Activated naive CD4-positive, alpha-beta T cell treated with anti-CD3 and anti-CD28 coated beads, Interleukin-2, amount 50 U/mL, for 24 hours (primary cell): Measurements from ENCODE around the gene CFAP100.

Experiments
- H3K27ac Mint-ChIP-seq: one replicate; pipeline ENCODE4 v1.8.0; 2021; ENCODE audit warnings: mild to moderate bottlenecking, mixed read lengths
- H3K27me3 Mint-ChIP-seq: one replicate; pipeline ENCODE4 v1.8.0; 2021; ENCODE audit warnings: mixed read lengths
- H3K36me3 Mint-ChIP-seq: one replicate; pipeline ENCODE4 v1.8.0; 2021; ENCODE audit warnings: mixed read lengths
- H3K4me1 Mint-ChIP-seq: one replicate; pipeline ENCODE4 v1.8.0; 2021; ENCODE audit warnings: mixed read lengths
- H3K4me3 Mint-ChIP-seq: one replicate; pipeline ENCODE4 v1.8.0; 2021; ENCODE audit warnings: mild to moderate bottlenecking, mixed read lengths
- H3K9me3 Mint-ChIP-seq: one replicate; pipeline ENCODE4 v1.8.0; 2021; ENCODE audit warnings: mixed read lengths

Gene CFAP100

GRCh38 chr3:126446791-126447190, 52.1 kb downstream of the CFAP100 start:
- Mint-ChIP-seq H3K27me3 (no peaks in the 10 kb centered on the region), H3K9me3 (no peaks in the 10 kb centered on the region), H3K4me1 (peaks cover 4% of the 10 kb centered on the region), H3K36me3 (peaks cover 4% of the 10 kb centered on the region), H3K4me3 (no peak overlapping the region), H3K27ac (no peak overlapping the region)

- Mint-ChIP-seq H3K4me3 (no peak overlapping the region), H3K36me3 (peaks cover 4% of the 10 kb centered on the region), H3K27ac (no peak overlapping the region), H3K27me3 (no peaks in the 10 kb centered on the region), H3K4me1 (peaks cover 4% of the 10 kb centered on the region), H3K9me3 (no peaks in the 10 kb centered on the region)
Observed at GRCh38 chr3:126447456-126448106, 52.9 kb downstream of the CFAP100 start.

- Mint-ChIP-seq H3K4me3 (no peak overlapping the region), H3K27me3 (no peaks in the 10 kb centered on the region), H3K36me3 (peaks cover 4% of the 10 kb centered on the region), H3K4me1 (peaks cover 4% of the 10 kb centered on the region), H3K27ac (no peak overlapping the region), H3K9me3 (no peaks in the 10 kb centered on the region)
Observed at GRCh38 chr3:126448136-126448892, 53.6 kb downstream of the CFAP100 start.

GRCh38 chr3:126448893-126449180, 54.1 kb downstream of the CFAP100 start:
- Mint-ChIP-seq H3K36me3 (peaks cover 4% of the 10 kb centered on the region), H3K27me3 (no peaks in the 10 kb centered on the region), H3K9me3 (no peaks in the 10 kb centered on the region), H3K27ac (no peak overlapping the region), H3K4me1 (peaks cover 4% of the 10 kb centered on the region), H3K4me3 (no peak overlapping the region)

- Mint-ChIP-seq H3K27me3 (no peaks in the 10 kb centered on the region), H3K9me3 (no peaks in the 10 kb centered on the region), H3K36me3 (peaks cover 5% of the 10 kb centered on the region), H3K4me1 (peaks cover 8% of the 10 kb centered on the region), H3K27ac (no peak overlapping the region), H3K4me3 (no peak overlapping the region)
Observed at GRCh38 chr3:126449621-126450051, 54.9 kb downstream of the CFAP100 start.

- H3K4me1 Mint-ChIP-seq: peaks cover 11% of the 10 kb centered on the region
- peaks cover 6% of the 10 kb centered on the region for H3K36me3 Mint-ChIP-seq
- H3K4me3 Mint-ChIP-seq: no peak overlapping the region
- H3K27ac Mint-ChIP-seq: no peak overlapping the region
- no peaks in the 10 kb centered on the region for H3K27me3 Mint-ChIP-seq
- H3K9me3 Mint-ChIP-seq: no peaks in the 10 kb centered on the region
Observed at GRCh38 chr3:126450219-126450618, 55.5 kb downstream of the CFAP100 start.

- Mint-ChIP-seq H3K36me3 (peaks cover 6% of the 10 kb centered on the region), H3K9me3 (no peaks in the 10 kb centered on the region), H3K27me3 (no peaks in the 10 kb centered on the region), H3K4me1 (peaks cover 14% of the 10 kb centered on the region), H3K27ac (peak overlapping the region; percentile 23), H3K4me3 (no peak overlapping the region)
Observed at GRCh38 chr3:126450744-126451143, 56.0 kb downstream of the CFAP100 start.

GRCh38 chr3:126451511-126451910, 56.8 kb downstream of the CFAP100 start:
- H3K9me3 Mint-ChIP-seq: no peaks in the 10 kb centered on the region
- peaks cover 7% of the 10 kb centered on the region for H3K36me3 Mint-ChIP-seq
- H3K4me3 Mint-ChIP-seq: no peak overlapping the region
- no peaks in the 10 kb centered on the region for H3K27me3 Mint-ChIP-seq
- H3K4me1 Mint-ChIP-seq: peaks cover 15% of the 10 kb centered on the region
- no peak overlapping the region for H3K27ac Mint-ChIP-seq

GRCh38 chr3:126452213-126452612, 57.5 kb downstream of the CFAP100 start:
- Mint-ChIP-seq H3K27ac (no peak overlapping the region), H3K36me3 (peaks cover 8% of the 10 kb centered on the region), H3K27me3 (no peaks in the 10 kb centered on the region), H3K4me1 (peaks cover 18% of the 10 kb centered on the region), H3K4me3 (no peak overlapping the region), H3K9me3 (no peaks in the 10 kb centered on the region)

GRCh38 chr3:126454025-126454424, 59.3 kb downstream of the CFAP100 start:
- H3K27me3 Mint-ChIP-seq: no peaks in the 10 kb centered on the region
- H3K27ac Mint-ChIP-seq: no peak overlapping the region
- no peak overlapping the region for H3K4me3 Mint-ChIP-seq
- H3K4me1 Mint-ChIP-seq: peaks cover 22% of the 10 kb centered on the region
- H3K9me3 Mint-ChIP-seq: no peaks in the 10 kb centered on the region
- H3K36me3 Mint-ChIP-seq: peaks cover 8% of the 10 kb centered on the region

- Mint-ChIP-seq H3K27me3 (no peaks in the 10 kb centered on the region), H3K9me3 (no peaks in the 10 kb centered on the region), H3K27ac (no peak overlapping the region), H3K4me3 (no peak overlapping the region), H3K4me1 (peaks cover 22% of the 10 kb centered on the region), H3K36me3 (peaks cover 8% of the 10 kb centered on the region)
Observed at GRCh38 chr3:126454437-126455198, 59.9 kb downstream of the CFAP100 start.

GRCh38 chr3:126456211-126456610, 61.5 kb downstream of the CFAP100 start:
- no peak overlapping the region for H3K27ac Mint-ChIP-seq

GRCh38 chr3:126456766-126457388, 62.2 kb downstream of the CFAP100 start:
- peaks cover 22% of the 10 kb centered on the region for H3K4me1 Mint-ChIP-seq
- H3K4me3 Mint-ChIP-seq: no peak overlapping the region
- peaks cover 4% of the 10 kb centered on the region for H3K36me3 Mint-ChIP-seq
- H3K27me3 Mint-ChIP-seq: no peaks in the 10 kb centered on the region
- no peak overlapping the region for H3K27ac Mint-ChIP-seq
- H3K9me3 Mint-ChIP-seq: no peaks in the 10 kb centered on the region

More at GRCh38 chr3:126456211-126456610, 61.5 kb downstream of the CFAP100 start:
- Mint-ChIP-seq H3K9me3 (no peaks in the 10 kb centered on the region), H3K4me3 (no peak overlapping the region), H3K36me3 (peaks cover 8% of the 10 kb centered on the region), H3K4me1 (peaks cover 22% of the 10 kb centered on the region), H3K27me3 (no peaks in the 10 kb centered on the region)

GRCh38 chr3:126459111-126459762, 64.5 kb downstream of the CFAP100 start:
- peak overlapping the region; percentile 23 for H3K27ac Mint-ChIP-seq
- H3K36me3 Mint-ChIP-seq: peaks cover 4% of the 10 kb centered on the region
- no peaks in the 10 kb centered on the region for H3K27me3 Mint-ChIP-seq
- H3K9me3 Mint-ChIP-seq: no peaks in the 10 kb centered on the region
- H3K4me1 Mint-ChIP-seq: peaks cover 22% of the 10 kb centered on the region
- no peak overlapping the region for H3K4me3 Mint-ChIP-seq

GRCh38 chr3:126459763-126460127, 65.0 kb downstream of the CFAP100 start:
- no peaks in the 10 kb centered on the region for H3K9me3 Mint-ChIP-seq
- no peak overlapping the region for H3K27ac Mint-ChIP-seq
- H3K27me3 Mint-ChIP-seq: no peaks in the 10 kb centered on the region
- H3K4me3 Mint-ChIP-seq: no peak overlapping the region
- peaks cover 17% of the 10 kb centered on the region for H3K4me1 Mint-ChIP-seq
- peaks cover 2% of the 10 kb centered on the region for H3K36me3 Mint-ChIP-seq
